ENCODE data around the gene ARL5C.
"Not testable (repeated sequence)": the region's sequence is repeated elsewhere in the genome, so short reads cannot be mapped to it uniquely, and the experiment has no call there.

Gene ARL5C

DNA sequence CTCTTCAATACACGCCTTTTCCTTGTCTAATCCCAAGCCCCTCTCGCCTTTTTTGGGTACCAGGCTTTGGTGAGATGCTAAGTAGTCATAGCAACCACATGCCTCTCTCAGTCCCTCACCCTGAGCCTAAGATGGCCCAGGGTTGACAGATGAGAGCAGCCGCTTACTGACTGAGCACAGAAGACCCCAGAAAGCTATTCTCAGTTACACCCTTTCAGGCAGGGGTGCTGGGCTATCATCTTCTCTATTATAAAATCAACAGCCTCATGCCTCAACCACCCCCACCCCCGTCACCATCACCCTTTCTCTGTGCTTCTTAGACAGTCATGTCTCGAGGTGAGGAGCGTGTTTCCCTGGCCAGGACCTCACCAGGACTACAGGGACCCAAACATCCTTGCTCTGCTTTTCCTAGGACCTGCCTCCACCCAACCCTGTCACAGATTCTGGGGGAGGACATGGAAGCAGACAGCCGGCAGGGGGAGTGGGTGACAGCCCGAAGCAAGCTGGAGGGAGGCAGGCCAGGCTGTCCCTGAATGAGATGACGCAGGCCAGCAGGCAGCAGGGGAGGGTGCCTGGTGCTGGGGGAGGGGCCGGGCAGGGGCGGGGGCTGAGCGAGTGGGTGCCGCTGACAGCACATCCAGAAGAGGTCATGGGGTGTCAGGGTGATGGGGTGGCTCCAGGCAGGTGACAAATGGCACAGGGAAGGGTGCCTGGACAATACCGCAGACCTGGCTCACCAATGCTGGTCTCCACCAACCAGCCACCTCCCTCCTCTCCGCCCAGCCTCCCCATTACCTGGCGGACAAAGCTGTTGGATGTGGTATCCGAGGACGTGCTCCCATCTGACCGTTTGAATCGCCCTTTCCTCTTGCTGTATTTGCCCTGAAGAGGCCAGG, 28.4 kb upstream of the ARL5C start:
- DNase-seq (ENCODE audit: low read depth in 3 of 3), result no peak

- no peak for DNase-seq (ENCODE audit: low read depth in 3 of 3)
Measured at GRCh38 chr17:39193346-39193745, 27.4 kb upstream of the ARL5C start.

GRCh38 chr17:39192901-39193300, 26.9 kb upstream of the ARL5C start:
- no peak for DNase-seq (ENCODE audit: low read depth in 3 of 3)

DNA sequence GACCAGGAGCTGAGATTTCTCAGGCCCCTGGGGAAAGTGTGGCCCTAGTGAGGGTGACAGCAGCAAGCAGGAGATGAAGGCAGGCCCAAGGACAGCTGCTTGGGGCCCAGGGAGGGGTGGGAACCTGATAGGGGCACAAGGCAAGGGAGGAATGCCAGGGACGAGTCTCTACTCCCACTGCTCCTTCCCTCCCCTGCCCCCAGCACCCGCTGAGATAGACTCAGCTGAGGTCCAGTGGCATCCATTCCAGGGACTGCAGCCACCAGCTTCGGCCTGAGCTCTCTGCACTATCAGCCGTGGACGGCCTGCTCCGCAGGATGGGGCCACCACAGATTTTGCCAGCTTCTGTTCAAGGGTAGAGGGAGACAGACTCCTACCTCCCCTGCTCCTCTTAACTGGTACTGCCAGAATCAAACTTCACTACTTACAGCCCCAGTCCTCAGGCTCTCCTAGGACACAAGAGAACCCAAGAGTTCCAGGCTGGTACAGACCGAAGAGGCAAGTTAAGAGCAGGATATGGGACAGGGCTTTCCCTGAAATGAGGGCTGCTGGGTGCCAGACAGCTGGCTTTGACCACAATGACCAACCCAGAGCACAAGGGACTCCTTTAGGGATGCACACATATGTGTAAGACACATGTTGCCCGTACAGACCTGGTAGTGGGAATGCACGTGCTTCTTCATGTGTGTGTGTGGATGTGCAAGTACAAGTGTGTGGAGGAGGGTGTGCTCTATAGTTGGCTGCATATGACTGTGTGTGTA, 26.0 kb upstream of the ARL5C start:
- no peak for DNase-seq (ENCODE audit: low read depth in 3 of 3)

DNA sequence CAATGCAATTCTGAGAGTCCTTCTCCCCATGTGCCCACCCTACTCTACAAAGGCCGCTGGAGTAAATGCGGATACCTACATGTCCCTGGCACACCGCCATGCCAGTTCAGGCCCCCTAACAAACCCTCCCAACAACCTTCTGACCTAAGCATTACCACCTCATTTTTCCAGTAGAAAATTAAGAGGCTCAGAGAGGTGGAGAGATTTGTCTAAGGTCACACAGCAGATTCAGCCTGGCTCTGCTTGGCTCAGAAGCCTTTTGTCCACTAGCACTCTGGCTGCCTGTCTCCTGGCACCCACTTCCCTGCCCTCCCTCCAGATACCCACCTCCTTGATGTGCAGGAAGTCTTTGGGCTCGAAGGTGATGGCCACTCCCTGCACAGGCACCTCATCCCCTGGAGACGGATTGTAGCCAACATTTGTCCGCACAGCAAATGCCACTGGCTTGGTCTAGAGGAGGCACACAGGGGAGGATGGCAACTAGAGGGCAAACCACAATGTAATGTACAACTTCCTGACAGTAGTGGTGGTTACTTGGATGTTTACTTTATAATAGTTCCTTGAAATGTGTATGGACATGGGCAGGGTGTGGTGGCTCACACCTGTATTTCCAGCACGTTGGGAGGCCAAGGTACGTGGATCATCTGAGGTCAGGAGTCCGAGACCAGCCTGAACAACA, 21.3 kb upstream of the ARL5C start:
- no peak for DNase-seq (ENCODE audit: low read depth in 3 of 3)

GRCh38 chr17:39186481-39187002, 20.6 kb upstream of the ARL5C start:
- DNase-seq (ENCODE audit: low read depth in 3 of 3), result no peak

DNA sequence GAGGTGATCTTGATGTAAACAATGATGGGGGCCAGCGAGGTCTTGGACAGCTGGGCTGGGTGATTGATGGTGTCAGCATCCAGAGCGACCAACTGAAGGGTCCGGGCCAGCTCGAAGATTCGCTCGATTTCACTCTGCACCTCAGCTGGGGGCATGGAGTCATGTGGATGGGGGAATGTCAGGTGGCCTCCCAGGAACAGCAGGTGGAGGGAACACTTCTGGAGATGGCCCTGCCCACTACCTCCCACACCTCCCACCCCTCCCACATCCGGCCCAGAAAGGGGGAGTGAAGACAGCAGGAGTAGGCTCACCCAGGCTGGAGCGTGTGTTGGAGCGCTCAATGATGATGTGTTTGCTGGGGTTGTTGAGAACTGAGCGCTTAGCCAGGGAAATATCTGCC, 17.8 kb upstream of the ARL5C start:
- no peak for DNase-seq (ENCODE audit: low read depth in 3 of 3)

GRCh38 chr17:39183045-39183444, 17.1 kb upstream of the ARL5C start:
- DNase-seq (ENCODE audit: low read depth in 3 of 3), result no peak

GRCh38 chr17:39181303-39181702, 15.3 kb upstream of the ARL5C start:
- DNase-seq (ENCODE audit: low read depth in 3 of 3), result no peak

GRCh38 chr17:39178536-39178935, 12.6 kb upstream of the ARL5C start:
- DNase-seq (ENCODE audit: low read depth in 3 of 3), result no peak

DNA sequence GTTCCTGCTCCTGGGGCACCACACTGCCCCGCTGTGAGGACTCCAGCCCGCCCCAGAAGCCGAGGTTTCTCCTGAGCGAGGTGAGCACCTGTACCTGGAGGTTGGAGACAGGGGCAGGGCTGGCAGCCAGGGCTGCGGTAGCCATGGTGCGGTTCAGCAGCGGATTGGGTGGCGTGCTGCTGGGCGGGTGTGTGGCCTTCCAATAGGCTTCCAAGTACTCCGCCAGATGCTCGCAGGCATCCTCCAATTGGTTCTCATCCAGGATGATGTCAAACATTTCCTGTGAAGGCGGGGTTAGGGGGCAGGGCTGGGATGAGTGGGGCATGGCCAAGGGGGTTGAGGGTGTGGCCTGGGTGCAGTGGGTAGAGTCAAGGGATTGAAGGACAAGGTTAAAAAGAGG, 11.3 kb upstream of the ARL5C start:
- no peak for DNase-seq (ENCODE audit: low read depth in 3 of 3)

DNA sequence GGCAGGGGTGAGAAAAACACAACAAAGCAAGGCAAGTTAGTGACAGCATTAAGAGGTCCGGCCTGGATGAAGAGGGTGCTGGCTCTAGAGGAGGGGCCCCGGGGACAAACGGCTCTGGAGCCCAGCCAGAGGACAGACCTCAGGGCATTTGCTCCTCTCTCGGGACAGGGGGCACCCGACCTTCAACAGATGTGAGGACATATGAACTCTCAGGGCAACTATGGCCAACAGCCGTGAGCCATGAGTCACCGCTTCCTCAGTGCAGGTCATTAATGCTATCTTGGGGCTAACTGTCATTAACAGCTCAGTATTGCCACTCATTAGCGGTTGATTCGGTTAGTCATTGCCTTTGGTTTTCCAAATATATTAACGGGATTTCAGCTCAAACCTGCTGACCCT, 9.7 kb upstream of the ARL5C start:
- DNase-seq (ENCODE audit: low read depth in 3 of 3), result no peak

- DNase-seq (ENCODE audit: low read depth in 3 of 3), result peak; percentile 54 to 69 (median 54)
Measured at GRCh38 chr17:39174920-39175694, 9.1 kb upstream of the ARL5C start.

DNA sequence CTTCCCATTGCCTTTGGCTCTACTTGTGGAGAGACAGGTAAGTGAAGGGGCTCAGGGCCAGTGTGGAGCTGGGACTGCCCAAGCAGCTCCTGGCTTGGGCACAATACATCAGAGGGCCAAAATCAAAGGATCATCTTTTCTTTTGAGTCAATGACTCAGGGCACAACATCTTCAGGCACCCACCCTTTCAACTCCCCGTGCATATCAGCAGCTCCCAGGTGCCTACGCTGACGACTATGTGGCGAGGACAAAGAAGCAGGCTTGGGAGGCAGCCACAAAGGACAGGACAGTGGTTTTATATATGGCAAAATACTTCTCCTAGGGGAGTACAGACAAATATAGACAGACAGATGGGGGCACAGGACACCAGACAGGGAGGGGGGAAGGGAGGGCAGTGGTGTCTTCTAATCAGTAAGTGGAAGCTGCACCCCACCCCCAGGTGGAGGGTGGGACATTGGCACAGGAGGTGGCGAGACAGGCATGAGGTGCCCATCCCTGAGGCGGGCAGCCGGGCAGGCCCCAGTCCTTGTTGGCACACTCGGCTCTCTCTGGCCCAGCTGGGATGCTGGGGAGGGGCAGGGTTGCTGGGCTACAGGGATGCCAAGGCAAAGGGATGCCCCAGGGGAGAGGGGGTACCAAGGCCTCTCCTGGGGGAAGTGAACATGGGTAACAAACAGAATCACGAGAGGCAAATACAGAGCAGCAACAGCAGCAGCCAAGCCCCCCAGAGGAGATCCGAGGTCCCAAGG, 7.7 kb upstream of the ARL5C start:
- no peak for DNase-seq (ENCODE audit: low read depth in 3 of 3)

DNA sequence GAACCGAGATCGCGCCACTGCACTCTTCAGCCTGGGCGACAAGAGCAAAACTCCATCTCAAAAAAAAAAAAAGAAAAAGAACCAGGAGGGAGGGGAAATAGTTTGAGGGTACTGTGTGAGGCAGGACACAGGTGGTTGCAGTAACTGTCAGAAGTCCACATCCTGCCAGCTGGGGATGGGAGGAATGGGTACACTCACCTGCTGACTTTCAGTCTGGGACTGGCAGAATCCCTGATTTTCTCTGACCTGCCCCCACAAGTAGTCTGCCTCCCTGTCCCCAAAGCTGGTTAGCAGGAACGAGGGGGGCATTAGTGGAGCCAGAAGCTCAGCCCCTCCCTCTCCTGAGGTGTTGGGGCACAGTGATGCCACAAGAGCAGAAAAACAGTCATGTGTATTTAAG, 7.1 kb upstream of the ARL5C start:
- no peak for DNase-seq (ENCODE audit: low read depth in 3 of 3)

DNA sequence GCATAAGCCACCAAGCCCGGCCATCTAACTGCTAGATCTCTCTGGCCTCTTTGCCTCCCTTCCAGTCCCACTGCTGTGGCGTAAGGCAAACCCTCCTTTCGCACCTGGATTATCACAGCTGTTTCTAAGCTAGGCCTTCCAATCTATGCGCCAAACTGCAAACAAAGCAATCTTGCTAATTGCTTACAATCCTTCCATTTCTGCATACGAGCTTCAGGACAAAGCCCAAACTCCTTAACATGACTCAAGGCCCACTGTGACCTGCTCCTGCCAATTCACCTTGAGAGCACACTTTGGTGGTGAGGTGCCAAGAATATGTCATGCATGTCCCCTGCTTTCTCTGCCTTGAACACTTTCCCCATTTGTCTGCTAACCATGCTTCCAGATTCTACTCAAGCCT, 6.0 kb upstream of the ARL5C start:
- no peak for DNase-seq (ENCODE audit: low read depth in 3 of 3)

GRCh38 chr17:39170558-39170957, 4.6 kb upstream of the ARL5C start:
- no peak for DNase-seq (ENCODE audit: low read depth in 3 of 3)

GRCh38 chr17:39170109-39170508, 4.1 kb upstream of the ARL5C start:
- DNase-seq (ENCODE audit: low read depth in 3 of 3), result no peak

GRCh38 chr17:39169518-39169917, 3.6 kb upstream of the ARL5C start:
- DNase-seq (ENCODE audit: low read depth in 3 of 3), result no peak

GRCh38 chr17:39169101-39169500, 3.1 kb upstream of the ARL5C start:
- DNase-seq (ENCODE audit: low read depth in 3 of 3), result no peak

- not testable (repeated sequence) for DNase-seq (ENCODE audit: low read depth in 3 of 3)
Measured at GRCh38 chr17:39168503-39168902, 2.5 kb upstream of the ARL5C start.
